Measurements from ENCODE around the gene GCLM.

Gene GCLM

GRCh38 chr1:93848350-93848883 lies 60.8 kb downstream of the GCLM start:
- no peak for DNase-seq (ENCODE audit: low read depth)
- H3K4me3 ChIP-seq (ENCODE audit: low read depth, low read length): peak overlapping the region; percentile 71
- no peak for TF ChIP-seq MYC (IDR thresholded peaks at IDR 0.05; ENCODE audit: low read depth, low read length)
- no peak for TF ChIP-seq CTCF (IDR thresholded peaks at IDR 0.05; ENCODE audit: low read depth, low read length)
- no peak for TF ChIP-seq POLR2A (IDR thresholded peaks at IDR 0.05; ENCODE audit: extremely low read depth, insufficient read length)
- no peak for TF ChIP-seq MAX (IDR thresholded peaks at IDR 0.05; ENCODE audit: low read depth, low read length)

GRCh38 chr1:93847811-93848288 lies 61.4 kb downstream of the GCLM start:
- TF ChIP-seq POLR2A (IDR thresholded peaks at IDR 0.05; ENCODE audit: extremely low read depth, insufficient read length) (peak; percentile 54), MYC (IDR thresholded peaks at IDR 0.05; ENCODE audit: low read depth, low read length) (peak; percentile 70; the same call in 1 of the 2 replicates), CTCF (IDR thresholded peaks at IDR 0.05; ENCODE audit: low read depth, low read length) (no peak), MAX (IDR thresholded peaks at IDR 0.05; ENCODE audit: low read depth, low read length) (peak; percentile 40; the same call in 1 of the 2 replicates)
- DNase-seq (ENCODE audit: low read depth): peak; percentile 79
- H3K4me3 ChIP-seq (ENCODE audit: low read depth, low read length): peak overlapping the region; percentile 71

GRCh38 chr1:93846992-93847810 lies 62.0 kb downstream of the GCLM start:
- TF ChIP-seq MAX (IDR thresholded peaks at IDR 0.05; ENCODE audit: low read depth, low read length) (peak; percentile 66), MYC (IDR thresholded peaks at IDR 0.05; ENCODE audit: low read depth, low read length) (peak; percentile 65), POLR2A (IDR thresholded peaks at IDR 0.05; ENCODE audit: extremely low read depth, insufficient read length) (peak; percentile 41), CTCF (IDR thresholded peaks at IDR 0.05; ENCODE audit: low read depth, low read length) (no peak)
- H3K4me3 ChIP-seq (ENCODE audit: low read depth, low read length): peak overlapping the region; percentile 71
- peak; percentile 89 for DNase-seq (ENCODE audit: low read depth)

- peak; percentile 92 for DNase-seq (ENCODE audit: low read depth)
- TF ChIP-seq POLR2A (IDR thresholded peaks at IDR 0.05; ENCODE audit: extremely low read depth, insufficient read length) (peak; percentile 86), CTCF (IDR thresholded peaks at IDR 0.05; ENCODE audit: low read depth, low read length) (no peak), MAX (IDR thresholded peaks at IDR 0.05; ENCODE audit: low read depth, low read length) (peak; percentile 78), MYC (IDR thresholded peaks at IDR 0.05; ENCODE audit: low read depth, low read length) (peak; percentile 86)
- H3K4me3 ChIP-seq (ENCODE audit: low read depth, low read length): peak overlapping the region; percentile 71
Observed at GRCh38 chr1:93846206-93846991, 62.8 kb downstream of the GCLM start.

- H3K4me3 ChIP-seq (ENCODE audit: low read depth, low read length): peak overlapping the region; percentile 48
- no peak for DNase-seq (ENCODE audit: low read depth)
- no peak for TF ChIP-seq MYC (IDR thresholded peaks at IDR 0.05; ENCODE audit: low read depth, low read length)
Observed at GRCh38 chr1:93845538-93846205, 63.6 kb downstream of the GCLM start.

Data from NB4 (cell line).